ENCODE results near the gene STX1A. TPM values are rescaled to one million over a fixed set of nuclear protein-coding genes. Genes with fewer than 3 reads are reported as not detected.

STX1A gene
- total and polyA plus RNA-seq, 2 of the 8 experiments (the other 6 are each of a cell fraction or from before 2014, with no cell fraction given), result 13.5 to 17.5 TPM

DNA sequence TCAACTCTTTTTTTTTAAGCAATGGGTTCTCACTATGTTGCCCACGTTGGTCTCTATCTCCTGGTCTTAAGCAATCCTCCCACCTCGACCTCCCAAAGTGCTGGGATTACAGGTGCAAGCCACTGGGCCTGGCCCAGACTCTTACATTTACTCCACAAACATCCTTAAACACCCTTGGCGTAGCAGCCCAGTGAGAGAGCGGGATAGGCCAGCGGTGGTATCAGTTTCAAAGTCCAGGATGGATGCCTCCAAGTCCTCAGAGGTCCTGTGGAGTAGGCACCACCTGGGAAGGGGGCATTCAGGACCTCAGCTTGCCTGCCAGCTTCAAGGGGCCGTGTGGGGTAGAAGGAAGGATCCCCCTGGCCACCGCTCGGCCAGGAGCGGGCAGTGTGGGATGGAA is 69.9 kb downstream of the STX1A start (continued):
- TF ChIP-seq, protein P1, sequence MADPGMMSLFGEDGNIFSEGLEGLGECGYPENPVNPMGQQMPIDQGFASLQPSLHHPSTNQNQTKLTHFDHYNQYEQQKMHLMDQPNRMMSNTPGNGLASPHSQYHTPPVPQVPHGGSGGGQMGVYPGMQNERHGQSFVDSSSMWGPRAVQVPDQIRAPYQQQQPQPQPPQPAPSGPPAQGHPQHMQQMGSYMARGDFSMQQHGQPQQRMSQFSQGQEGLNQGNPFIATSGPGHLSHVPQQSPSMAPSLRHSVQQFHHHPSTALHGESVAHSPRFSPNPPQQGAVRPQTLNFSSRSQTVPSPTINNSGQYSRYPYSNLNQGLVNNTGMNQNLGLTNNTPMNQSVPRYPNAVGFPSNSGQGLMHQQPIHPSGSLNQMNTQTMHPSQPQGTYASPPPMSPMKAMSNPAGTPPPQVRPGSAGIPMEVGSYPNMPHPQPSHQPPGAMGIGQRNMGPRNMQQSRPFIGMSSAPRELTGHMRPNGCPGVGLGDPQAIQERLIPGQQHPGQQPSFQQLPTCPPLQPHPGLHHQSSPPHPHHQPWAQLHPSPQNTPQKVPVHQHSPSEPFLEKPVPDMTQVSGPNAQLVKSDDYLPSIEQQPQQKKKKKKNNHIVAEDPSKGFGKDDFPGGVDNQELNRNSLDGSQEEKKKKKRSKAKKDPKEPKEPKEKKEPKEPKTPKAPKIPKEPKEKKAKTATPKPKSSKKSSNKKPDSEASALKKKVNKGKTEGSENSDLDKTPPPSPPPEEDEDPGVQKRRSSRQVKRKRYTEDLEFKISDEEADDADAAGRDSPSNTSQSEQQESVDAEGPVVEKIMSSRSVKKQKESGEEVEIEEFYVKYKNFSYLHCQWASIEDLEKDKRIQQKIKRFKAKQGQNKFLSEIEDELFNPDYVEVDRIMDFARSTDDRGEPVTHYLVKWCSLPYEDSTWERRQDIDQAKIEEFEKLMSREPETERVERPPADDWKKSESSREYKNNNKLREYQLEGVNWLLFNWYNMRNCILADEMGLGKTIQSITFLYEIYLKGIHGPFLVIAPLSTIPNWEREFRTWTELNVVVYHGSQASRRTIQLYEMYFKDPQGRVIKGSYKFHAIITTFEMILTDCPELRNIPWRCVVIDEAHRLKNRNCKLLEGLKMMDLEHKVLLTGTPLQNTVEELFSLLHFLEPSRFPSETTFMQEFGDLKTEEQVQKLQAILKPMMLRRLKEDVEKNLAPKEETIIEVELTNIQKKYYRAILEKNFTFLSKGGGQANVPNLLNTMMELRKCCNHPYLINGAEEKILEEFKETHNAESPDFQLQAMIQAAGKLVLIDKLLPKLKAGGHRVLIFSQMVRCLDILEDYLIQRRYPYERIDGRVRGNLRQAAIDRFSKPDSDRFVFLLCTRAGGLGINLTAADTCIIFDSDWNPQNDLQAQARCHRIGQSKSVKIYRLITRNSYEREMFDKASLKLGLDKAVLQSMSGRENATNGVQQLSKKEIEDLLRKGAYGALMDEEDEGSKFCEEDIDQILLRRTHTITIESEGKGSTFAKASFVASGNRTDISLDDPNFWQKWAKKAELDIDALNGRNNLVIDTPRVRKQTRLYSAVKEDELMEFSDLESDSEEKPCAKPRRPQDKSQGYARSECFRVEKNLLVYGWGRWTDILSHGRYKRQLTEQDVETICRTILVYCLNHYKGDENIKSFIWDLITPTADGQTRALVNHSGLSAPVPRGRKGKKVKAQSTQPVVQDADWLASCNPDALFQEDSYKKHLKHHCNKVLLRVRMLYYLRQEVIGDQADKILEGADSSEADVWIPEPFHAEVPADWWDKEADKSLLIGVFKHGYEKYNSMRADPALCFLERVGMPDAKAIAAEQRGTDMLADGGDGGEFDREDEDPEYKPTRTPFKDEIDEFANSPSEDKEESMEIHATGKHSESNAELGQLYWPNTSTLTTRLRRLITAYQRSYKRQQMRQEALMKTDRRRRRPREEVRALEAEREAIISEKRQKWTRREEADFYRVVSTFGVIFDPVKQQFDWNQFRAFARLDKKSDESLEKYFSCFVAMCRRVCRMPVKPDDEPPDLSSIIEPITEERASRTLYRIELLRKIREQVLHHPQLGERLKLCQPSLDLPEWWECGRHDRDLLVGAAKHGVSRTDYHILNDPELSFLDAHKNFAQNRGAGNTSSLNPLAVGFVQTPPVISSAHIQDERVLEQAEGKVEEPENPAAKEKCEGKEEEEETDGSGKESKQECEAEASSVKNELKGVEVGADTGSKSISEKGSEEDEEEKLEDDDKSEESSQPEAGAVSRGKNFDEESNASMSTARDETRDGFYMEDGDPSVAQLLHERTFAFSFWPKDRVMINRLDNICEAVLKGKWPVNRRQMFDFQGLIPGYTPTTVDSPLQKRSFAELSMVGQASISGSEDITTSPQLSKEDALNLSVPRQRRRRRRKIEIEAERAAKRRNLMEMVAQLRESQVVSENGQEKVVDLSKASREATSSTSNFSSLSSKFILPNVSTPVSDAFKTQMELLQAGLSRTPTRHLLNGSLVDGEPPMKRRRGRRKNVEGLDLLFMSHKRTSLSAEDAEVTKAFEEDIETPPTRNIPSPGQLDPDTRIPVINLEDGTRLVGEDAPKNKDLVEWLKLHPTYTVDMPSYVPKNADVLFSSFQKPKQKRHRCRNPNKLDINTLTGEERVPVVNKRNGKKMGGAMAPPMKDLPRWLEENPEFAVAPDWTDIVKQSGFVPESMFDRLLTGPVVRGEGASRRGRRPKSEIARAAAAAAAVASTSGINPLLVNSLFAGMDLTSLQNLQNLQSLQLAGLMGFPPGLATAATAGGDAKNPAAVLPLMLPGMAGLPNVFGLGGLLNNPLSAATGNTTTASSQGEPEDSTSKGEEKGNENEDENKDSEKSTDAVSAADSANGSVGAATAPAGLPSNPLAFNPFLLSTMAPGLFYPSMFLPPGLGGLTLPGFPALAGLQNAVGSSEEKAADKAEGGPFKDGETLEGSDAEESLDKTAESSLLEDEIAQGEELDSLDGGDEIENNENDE (IDR thresholded peaks at IDR 0.05; ENCODE audit: insufficient replicate concordance, low read length), result no peak
- no peak for TF ChIP-seq RXRA (IDR thresholded peaks at IDR 0.05; ENCODE audit: insufficient read depth, low read depth, low read length)
- TF ChIP-seq, protein P2, sequence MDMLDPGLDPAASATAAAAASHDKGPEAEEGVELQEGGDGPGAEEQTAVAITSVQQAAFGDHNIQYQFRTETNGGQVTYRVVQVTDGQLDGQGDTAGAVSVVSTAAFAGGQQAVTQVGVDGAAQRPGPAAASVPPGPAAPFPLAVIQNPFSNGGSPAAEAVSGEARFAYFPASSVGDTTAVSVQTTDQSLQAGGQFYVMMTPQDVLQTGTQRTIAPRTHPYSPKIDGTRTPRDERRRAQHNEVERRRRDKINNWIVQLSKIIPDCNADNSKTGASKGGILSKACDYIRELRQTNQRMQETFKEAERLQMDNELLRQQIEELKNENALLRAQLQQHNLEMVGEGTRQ (IDR thresholded peaks at IDR 0.05; ENCODE audit: low read length), result no peak
- TF ChIP-seq SRF (IDR thresholded peaks at IDR 0.05; ENCODE audit: low read depth, low read length), result no peak

Data from H1 (cell line).